HEK293T (cell line): ENCODE results near the gene SUPT3H.

Experiments
- CTCF ChIA-PET: fragments of 350-600 bp; formaldehyde crosslinking; extraction: SDS; loops from one replicate; lab custom pipeline; 2021; ENCODE audit warnings: antibody characterized with exemption, inconsistent platforms; lab: Yijun Ruan, JAX
- POLR2A ChIA-PET: fragments of 350-600 bp; formaldehyde crosslinking; extraction: SDS; loops from one replicate; lab custom pipeline; 2020; ENCODE audit warnings: antibody characterized with exemption, inconsistent platforms; lab: Yijun Ruan, JAX
- DNase-seq: peaks from one replicate; pipeline ENCODE4 v3.0.0; 2012; ENCODE audit warnings: mixed read lengths; ENCODE audit errors: extremely low spot score
- ARNT ChIP-seq: fragments of 450-650 bp; IDR thresholded peaks from 2 replicates; pipeline ENCODE4 v1.6.1; 2017; ENCODE audit warnings: mild to moderate bottlenecking
- BHLHE40 ChIP-seq: fragments of 450-650 bp; IDR thresholded peaks from 2 replicates; pipeline ENCODE4 v1.6.1; 2016; ENCODE audit warnings: mild to moderate bottlenecking, moderate library complexity, borderline replicate concordance
- CTBP1 ChIP-seq: fragments of 450-650 bp; IDR thresholded peaks from 2 replicates; pipeline ENCODE4 v1.6.1; 2016; ENCODE audit warnings: borderline replicate concordance
- ELF4 ChIP-seq: fragments of 450-650 bp; IDR thresholded peaks from 2 replicates; pipeline ENCODE4 v1.6.1; 2017; ENCODE audit warnings: antibody characterized with exemption
- FOXA1 ChIP-seq: fragments of 450-650 bp; IDR thresholded peaks from 2 replicates; pipeline ENCODE4 v1.6.1; 2016; ENCODE audit warnings: mild to moderate bottlenecking
- FOXK2 ChIP-seq: fragments of 450-650 bp; IDR thresholded peaks from 2 replicates; pipeline ENCODE4 v1.6.1; 2016; ENCODE audit warnings: mild to moderate bottlenecking
- FOXM1 ChIP-seq: fragments of 450-650 bp; IDR thresholded peaks from 2 replicates; pipeline ENCODE4 v1.6.1; 2017; ENCODE audit warnings: mild to moderate bottlenecking, borderline replicate concordance
- HDGF ChIP-seq: fragments of 450-650 bp; IDR thresholded peaks from 2 replicates; pipeline ENCODE4 v1.6.1; 2017; ENCODE audit warnings: antibody characterized with exemption, borderline replicate concordance
- L3MBTL2 ChIP-seq: fragments of 450-650 bp; conservative IDR thresholded peaks from 2 replicates; pipeline ENCODE4 v1.6.1; 2016; ENCODE audit warnings: mild to moderate bottlenecking
- LEF1 ChIP-seq: fragments of 450-650 bp; IDR thresholded peaks from 2 replicates; pipeline ENCODE4 v1.6.1; 2017; ENCODE audit warnings: mild to moderate bottlenecking, borderline replicate concordance
- NFRKB ChIP-seq: fragments of 450-650 bp; IDR thresholded peaks from 2 replicates; pipeline ENCODE4 v1.6.1; 2016; ENCODE audit warnings: mild to moderate bottlenecking, moderate library complexity
- PKNOX1 ChIP-seq: fragments of 450-650 bp; IDR thresholded peaks from 2 replicates; pipeline ENCODE4 v1.6.1; 2016
- SP1 ChIP-seq: fragments of 450-650 bp; IDR thresholded peaks from 2 replicates; pipeline ENCODE4 v1.6.1; 2017
- SUZ12 ChIP-seq: fragments of 450-650 bp; IDR thresholded peaks from 2 replicates; pipeline ENCODE4 v1.6.1; 2016; ENCODE audit warnings: mild to moderate bottlenecking
- TARDBP ChIP-seq: fragments of 450-650 bp; IDR thresholded peaks from 2 replicates; pipeline ENCODE4 v1.6.1; 2016
- ZNF384 ChIP-seq: fragments of 450-650 bp; IDR thresholded peaks from 2 replicates; pipeline ENCODE4 v1.6.1; 2016

The SUPT3H gene

GRCh38 chr6:45366534-45366933 is 11.2 kb downstream of the SUPT3H start:
- DNase-seq, result no peak
- ChIA-PET POLR2A (interaction anchor here (2.1 kb wide), 1 partner anchor 11 kb away, joined by 11 read pairs; the partner anchor contains the start of gene SUPT3H), CTCF (interaction anchor here (0.8 kb wide), 1 partner anchor 713 kb away, joined by 3 read pairs; no protein-coding TSS in a partner anchor)
- no peak for TF ChIP-seq BHLHE40
- no peak for TF ChIP-seq SP1
- no peak for TF ChIP-seq FOXA1
- no peak for TF ChIP-seq TARDBP
- TF ChIP-seq NFRKB, result no peak
- no peak for TF ChIP-seq LEF1
- no peak for TF ChIP-seq ELF4
- TF ChIP-seq PKNOX1, result no peak
- no peak for TF ChIP-seq CTBP1
- TF ChIP-seq L3MBTL2, result no peak
- no peak for TF ChIP-seq FOXK2
- TF ChIP-seq SUZ12, result no peak
- TF ChIP-seq HDGF, result no peak
- TF ChIP-seq ARNT, result no peak
- no peak for TF ChIP-seq ZNF384

GRCh38 chr6:45365036-45365435 is 12.7 kb downstream of the SUPT3H start:
- POLR2A ChIA-PET, result interaction anchor here (2.1 kb wide), 1 partner anchor 12 kb away, joined by 11 read pairs; the partner anchor contains the start of gene SUPT3H
- CTCF ChIA-PET, result interaction anchor here (0.8 kb wide), 1 partner anchor 11 kb away, joined by 3 read pairs; no protein-coding TSS in a partner anchor
- TF ChIP-seq L3MBTL2, result no peak
- TF ChIP-seq SUZ12, result no peak
- no peak for TF ChIP-seq FOXK2
- TF ChIP-seq BHLHE40, result no peak
- TF ChIP-seq FOXM1, result no peak
- TF ChIP-seq SP1, result no peak
- no peak for TF ChIP-seq FOXA1
- TF ChIP-seq NFRKB, result no peak
- no peak for TF ChIP-seq ELF4
- no peak for TF ChIP-seq ZNF384
- no peak for TF ChIP-seq CTBP1
- no peak for TF ChIP-seq HDGF
- no peak for TF ChIP-seq PKNOX1
- no peak for TF ChIP-seq TARDBP
- TF ChIP-seq ARNT, result no peak
- TF ChIP-seq LEF1, result no peak
- DNase-seq, result no peak

GRCh38 chr6:45364466-45364865 is 13.3 kb downstream of the SUPT3H start:
- ChIA-PET CTCF (interaction anchor here (0.8 kb wide), 1 partner anchor 11 kb away, joined by 3 read pairs; no protein-coding TSS in a partner anchor), POLR2A (no interaction called here)
- no peak for DNase-seq
- no peak for TF ChIP-seq PKNOX1
- TF ChIP-seq SUZ12, result no peak
- TF ChIP-seq ZNF384, result no peak
- no peak for TF ChIP-seq CTBP1
- no peak for TF ChIP-seq HDGF
- no peak for TF ChIP-seq FOXK2
- TF ChIP-seq FOXA1, result no peak
- no peak for TF ChIP-seq NFRKB
- no peak for TF ChIP-seq BHLHE40
- TF ChIP-seq TARDBP, result no peak
- no peak for TF ChIP-seq SP1
- no peak for TF ChIP-seq FOXM1
- no peak for TF ChIP-seq ELF4
- no peak for TF ChIP-seq L3MBTL2
- TF ChIP-seq ARNT, result no peak
- TF ChIP-seq LEF1, result no peak

- no peak for DNase-seq
- ChIA-PET CTCF (no interaction called here), POLR2A (no interaction called here)
- TF ChIP-seq PKNOX1 (no peak), FOXA1 (no peak), ELF4 (no peak)
Measured at GRCh38 chr6:45353654-45354053, 24.1 kb downstream of the SUPT3H start.

- POLR2A ChIA-PET, result interaction anchor here (0.6 kb wide), 1 partner anchor 23 kb away, joined by 4 read pairs; no protein-coding TSS in a partner anchor
- TF ChIP-seq PKNOX1 (no peak), FOXA1 (no peak), CTBP1 (no peak), BHLHE40 (no peak), LEF1 (no peak), SUZ12 (no peak)
- CTCF ChIA-PET, result no interaction called here
- DNase-seq, result no peak
Measured at GRCh38 chr6:45351667-45352066, 26.1 kb downstream of the SUPT3H start.
